Measurements from ENCODE around the gene GNMT. TPM values are rescaled to one million over a fixed set of nuclear protein-coding genes. Genes with fewer than 3 reads are reported as not detected.
"Not testable (repeated sequence)": the region's sequence is repeated elsewhere in the genome, so short reads cannot be mapped to it uniquely, and the experiment has no call there.

Gene GNMT
- total RNA-seq, 2 donors from 2014 or later, result 3.3 to 4.1 TPM

- Histone ChIP-seq H3K4me1 (peaks cover 0 to 49% of the 10 kb centered on the region in 2 donors), H3K4me3 (no peak overlapping the region), H3K9me3 (no peaks in the 10 kb centered on the region), H3K27me3 (no peaks in the 10 kb centered on the region), H3K27ac (no peak overlapping the region), H3K36me3 (peaks cover 13% of the 10 kb centered on the region)
- TF ChIP-seq, protein P1, sequence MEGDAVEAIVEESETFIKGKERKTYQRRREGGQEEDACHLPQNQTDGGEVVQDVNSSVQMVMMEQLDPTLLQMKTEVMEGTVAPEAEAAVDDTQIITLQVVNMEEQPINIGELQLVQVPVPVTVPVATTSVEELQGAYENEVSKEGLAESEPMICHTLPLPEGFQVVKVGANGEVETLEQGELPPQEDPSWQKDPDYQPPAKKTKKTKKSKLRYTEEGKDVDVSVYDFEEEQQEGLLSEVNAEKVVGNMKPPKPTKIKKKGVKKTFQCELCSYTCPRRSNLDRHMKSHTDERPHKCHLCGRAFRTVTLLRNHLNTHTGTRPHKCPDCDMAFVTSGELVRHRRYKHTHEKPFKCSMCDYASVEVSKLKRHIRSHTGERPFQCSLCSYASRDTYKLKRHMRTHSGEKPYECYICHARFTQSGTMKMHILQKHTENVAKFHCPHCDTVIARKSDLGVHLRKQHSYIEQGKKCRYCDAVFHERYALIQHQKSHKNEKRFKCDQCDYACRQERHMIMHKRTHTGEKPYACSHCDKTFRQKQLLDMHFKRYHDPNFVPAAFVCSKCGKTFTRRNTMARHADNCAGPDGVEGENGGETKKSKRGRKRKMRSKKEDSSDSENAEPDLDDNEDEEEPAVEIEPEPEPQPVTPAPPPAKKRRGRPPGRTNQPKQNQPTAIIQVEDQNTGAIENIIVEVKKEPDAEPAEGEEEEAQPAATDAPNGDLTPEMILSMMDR (IDR thresholded peaks at IDR 0.05), result no peak
- no peak for DNase-seq (ENCODE audit: low spot score)
Measured at GRCh38 chr6:42987533-42988451, 27.2 kb downstream of the GNMT start.

DNA sequence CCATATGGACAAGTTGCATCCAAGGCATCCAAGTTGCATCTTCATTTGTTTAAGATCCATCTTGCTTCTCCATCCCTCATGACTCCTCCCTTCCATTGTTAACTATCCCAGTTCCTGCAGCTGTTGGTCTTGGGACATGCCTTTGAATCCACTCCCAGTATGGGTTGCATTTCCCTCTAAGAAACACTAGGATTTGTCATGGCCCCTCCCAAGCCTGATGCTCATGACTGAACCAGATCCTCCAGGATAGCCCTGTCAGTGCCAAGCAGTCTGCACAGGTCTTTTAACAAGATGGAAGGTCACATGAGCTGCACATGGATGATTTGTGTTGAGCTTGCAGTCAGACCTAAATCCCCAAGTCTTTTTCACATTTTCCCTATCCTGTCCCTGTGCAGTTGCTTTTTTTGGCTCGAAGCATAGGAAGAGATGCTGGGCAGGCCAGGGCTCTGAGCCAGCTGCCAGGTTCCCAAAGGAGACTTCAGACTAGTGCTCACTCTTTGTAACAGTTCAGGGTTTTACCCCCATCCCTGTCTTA is 28.0 kb downstream of the GNMT start:
- H3K36me3 ChIP-seq, result peaks cover 13% of the 10 kb centered on the region
- TF ChIP-seq, protein P1 (IDR thresholded peaks at IDR 0.05), result no peak
- H3K9me3 ChIP-seq, result no peaks in the 10 kb centered on the region
- H3K27me3 ChIP-seq, result no peaks in the 10 kb centered on the region
- H3K4me3 ChIP-seq, result no peak overlapping the region
- DNase-seq (ENCODE audit: low spot score), result no peak
- H3K27ac ChIP-seq, result no peak overlapping the region
- H3K4me1 ChIP-seq, result peaks cover 0 to 45% of the 10 kb centered on the region in 2 donors

DNA sequence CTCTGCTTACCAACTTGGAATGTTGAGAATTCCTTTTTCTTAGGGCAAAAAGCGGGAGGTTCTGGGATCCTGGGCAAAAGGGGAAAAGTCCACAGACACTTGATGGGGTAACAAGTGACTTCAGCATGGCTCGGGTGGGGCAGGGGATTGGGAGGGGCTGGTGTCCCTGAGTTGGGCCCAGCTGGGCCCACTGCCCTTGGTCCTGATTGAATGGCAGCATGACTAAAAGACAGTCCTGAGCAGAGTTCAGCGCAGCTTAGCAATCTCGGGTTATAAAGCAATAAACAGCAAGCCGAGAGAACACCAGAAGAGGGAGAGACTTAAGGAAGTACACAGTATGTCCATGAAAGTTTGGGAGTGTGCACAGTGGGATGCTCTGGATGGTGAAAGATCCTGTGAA is 29.4 kb downstream of the GNMT start:
- Histone ChIP-seq H3K4me3 (no peak overlapping the region), H3K9me3 (no peaks in the 10 kb centered on the region), H3K27me3 (no peaks in the 10 kb centered on the region), H3K36me3 (peaks cover 13% of the 10 kb centered on the region), H3K4me1 (peaks cover 0 to 39% of the 10 kb centered on the region in 2 donors), H3K27ac (no peak overlapping the region)
- TF ChIP-seq, protein P1 (IDR thresholded peaks at IDR 0.05), result no peak
- no peak for DNase-seq (ENCODE audit: low spot score)

GRCh38 chr6:42993445-42993844 is 32.9 kb downstream of the GNMT start:
- H3K36me3 ChIP-seq, result peaks cover 13% of the 10 kb centered on the region
- H3K27ac ChIP-seq, result no peak overlapping the region
- H3K4me3 ChIP-seq, result no peak overlapping the region
- H3K4me1 ChIP-seq, result peaks cover 0 to 5% of the 10 kb centered on the region in 2 donors
- DNase-seq (ENCODE audit: low spot score), result no peak
- no peaks in the 10 kb centered on the region for H3K9me3 ChIP-seq
- TF ChIP-seq, protein P1 (IDR thresholded peaks at IDR 0.05), result no peak
- no peaks in the 10 kb centered on the region for H3K27me3 ChIP-seq

GRCh38 chr6:42996513-42996912 is 36.0 kb downstream of the GNMT start:
- Histone ChIP-seq H3K9me3 (no peaks in the 10 kb centered on the region), H3K36me3 (no peaks in the 10 kb centered on the region), H3K4me3 (no peak overlapping the region), H3K27me3 (no peaks in the 10 kb centered on the region), H3K27ac (no peak overlapping the region), H3K4me1 (no peaks in the 10 kb centered on the region)
- TF ChIP-seq, protein P1 (IDR thresholded peaks at IDR 0.05), result no peak
- no peak for DNase-seq (ENCODE audit: low spot score)

DNA sequence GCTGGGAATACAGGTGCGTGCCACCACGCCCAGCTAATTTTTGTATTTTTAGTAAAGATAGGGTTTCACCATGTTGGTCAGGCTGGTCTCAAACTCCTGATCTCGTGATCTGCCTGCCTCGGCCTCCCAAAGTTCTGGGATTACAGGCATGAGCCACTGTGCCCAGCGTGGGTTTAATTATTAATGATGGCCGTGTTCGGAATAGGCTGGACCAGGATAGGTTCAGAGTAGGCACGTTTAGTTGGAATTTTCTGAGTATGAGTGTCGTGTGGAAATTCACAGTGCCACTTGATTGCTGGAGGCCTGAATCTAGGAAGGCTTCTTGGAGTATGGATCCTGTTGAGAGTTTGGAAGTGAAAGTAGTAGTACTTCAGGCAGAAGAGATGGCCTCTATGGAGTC is 37.7 kb downstream of the GNMT start:
- not testable (repeated sequence) for H3K4me3 ChIP-seq; H3K27ac ChIP-seq; H3K27me3 ChIP-seq; H3K9me3 ChIP-seq; DNase-seq (ENCODE audit: low spot score); H3K36me3 ChIP-seq; H3K4me1 ChIP-seq
